Measurements from ENCODE around the gene LPCAT2.
A peak's percentile ranks its signal among the peaks of the same experiment; 100 is the strongest.

Gene LPCAT2, protein sequence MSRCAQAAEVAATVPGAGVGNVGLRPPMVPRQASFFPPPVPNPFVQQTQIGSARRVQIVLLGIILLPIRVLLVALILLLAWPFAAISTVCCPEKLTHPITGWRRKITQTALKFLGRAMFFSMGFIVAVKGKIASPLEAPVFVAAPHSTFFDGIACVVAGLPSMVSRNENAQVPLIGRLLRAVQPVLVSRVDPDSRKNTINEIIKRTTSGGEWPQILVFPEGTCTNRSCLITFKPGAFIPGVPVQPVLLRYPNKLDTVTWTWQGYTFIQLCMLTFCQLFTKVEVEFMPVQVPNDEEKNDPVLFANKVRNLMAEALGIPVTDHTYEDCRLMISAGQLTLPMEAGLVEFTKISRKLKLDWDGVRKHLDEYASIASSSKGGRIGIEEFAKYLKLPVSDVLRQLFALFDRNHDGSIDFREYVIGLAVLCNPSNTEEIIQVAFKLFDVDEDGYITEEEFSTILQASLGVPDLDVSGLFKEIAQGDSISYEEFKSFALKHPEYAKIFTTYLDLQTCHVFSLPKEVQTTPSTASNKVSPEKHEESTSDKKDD

DNA sequence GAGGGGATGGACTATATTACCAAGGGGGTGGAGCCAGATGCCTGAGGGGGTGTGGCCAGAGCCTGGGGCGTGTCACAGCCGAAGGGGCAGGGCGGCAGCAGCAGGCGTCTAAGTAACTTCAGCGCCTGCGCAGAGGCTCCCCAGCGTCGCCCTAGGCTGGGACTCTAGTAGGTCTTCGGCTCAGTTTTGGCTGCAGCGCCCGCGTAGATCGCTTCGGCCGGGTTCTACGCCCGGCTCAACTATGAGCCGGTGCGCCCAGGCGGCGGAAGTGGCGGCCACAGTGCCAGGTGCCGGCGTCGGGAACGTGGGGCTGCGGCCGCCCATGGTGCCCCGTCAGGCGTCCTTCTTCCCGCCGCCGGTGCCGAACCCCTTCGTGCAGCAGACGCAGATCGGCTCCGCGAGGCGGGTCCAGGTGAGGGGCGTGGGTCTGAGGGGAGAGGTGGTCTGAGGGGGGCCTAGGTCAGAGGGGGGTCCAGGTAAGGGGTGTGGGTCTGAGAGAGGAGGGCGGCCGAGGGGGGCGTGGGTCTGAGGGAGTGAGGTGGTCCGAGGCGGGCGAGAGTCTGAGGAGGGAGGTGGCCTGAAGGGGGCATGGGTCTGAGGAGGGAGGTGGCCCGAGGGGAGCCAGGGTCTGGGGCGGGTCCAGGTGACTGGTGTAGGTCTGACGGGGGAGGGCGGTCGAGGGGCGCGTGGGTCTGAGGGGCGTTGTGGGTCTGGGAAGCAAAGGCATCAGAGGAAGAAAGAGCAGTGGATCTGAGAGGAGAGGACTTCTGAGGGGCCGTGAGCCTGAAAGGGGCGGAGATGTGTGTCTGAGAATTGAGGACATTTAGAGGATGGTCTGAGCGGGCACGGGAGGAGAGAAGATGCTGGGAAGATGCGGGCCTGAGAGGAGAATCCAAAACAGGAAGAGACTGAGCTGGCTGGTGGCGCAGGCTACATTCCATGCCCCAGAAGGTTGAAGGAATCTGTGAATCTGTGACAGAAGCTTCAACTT is at the start of gene LPCAT2:
Gene LPCAT2 (plus strand): TSS at position 132 of the 991 bp plus-strand sequence. CDS start 110 bp downstream, at position 242.
- no peak for DNase-seq

DNA sequence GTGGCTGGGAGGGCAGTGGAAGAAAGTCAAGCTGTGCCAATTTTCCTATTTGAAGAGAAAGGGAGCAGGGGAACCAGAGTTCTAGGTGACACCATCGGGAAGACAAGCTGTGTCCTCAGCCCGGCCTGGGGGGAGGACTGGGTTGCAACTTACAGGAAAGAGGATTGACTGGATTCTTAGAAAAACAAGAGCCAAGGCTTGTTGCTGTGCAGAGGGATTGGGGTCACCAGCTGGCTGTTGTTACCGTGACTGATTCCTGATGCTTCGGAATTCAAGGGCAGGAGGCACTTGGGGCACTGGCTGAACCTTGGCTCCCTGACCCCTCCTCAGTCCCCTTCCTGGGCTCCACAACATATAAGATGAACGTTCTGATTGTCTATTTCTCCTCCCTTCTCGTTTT is 46.6 kb upstream of the LPCAT2 start:
- no peak for DNase-seq

DNA sequence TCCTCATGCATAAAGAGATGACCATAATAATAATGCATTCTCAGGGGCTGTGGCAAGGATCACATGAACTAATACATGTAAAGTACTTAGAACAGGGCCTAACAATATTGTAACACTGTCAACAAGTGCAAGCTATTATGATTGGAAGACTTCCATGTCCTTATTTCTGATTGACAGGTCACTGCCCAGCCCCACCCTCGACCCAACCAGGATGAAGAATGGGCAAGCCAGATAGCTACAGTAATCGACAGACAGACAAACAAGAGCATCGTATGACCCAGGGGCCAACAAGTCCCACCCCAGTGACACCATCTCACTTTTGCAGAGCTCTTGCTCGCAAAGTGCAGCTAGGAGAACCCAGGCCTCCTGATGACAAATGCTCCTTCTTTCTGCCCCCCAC is 44.5 kb upstream of the LPCAT2 start:
- DNase-seq: no peak

DNA sequence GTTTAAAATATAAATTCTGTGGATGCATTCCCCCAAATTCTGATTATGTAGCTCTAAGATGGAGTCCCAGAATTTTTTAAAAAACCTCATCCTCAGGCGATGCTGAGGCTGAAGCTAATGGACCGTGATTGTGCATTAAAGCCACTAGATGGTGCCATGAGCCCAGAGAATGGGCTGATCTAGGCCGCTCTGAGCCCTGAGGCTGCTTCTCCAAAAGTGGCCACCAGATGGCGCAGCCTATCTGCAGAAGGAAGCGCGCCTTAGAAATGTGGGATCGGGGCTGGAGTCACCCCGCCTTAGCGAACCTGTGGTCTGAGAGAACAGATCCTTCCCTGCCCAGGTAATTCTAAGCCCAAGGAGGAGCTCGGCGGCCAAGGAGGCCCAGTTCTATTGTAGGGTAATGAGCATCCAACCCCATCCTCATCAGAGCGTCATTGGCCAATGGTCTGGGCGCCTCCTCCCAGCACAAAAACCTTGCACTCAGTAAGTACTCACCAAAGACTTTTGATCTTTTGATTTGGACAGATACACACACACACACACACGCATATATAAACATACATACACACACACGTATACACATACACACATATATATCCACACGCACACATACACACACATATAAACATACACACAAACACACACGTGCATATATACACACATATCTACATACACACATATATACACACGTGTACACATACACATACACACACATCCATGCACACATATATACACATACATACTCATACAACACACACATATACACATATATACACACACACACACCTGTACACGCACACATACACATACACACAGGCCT is 43.6 kb upstream of the LPCAT2 start:
- DNase-seq: peak; percentile 79

DNA sequence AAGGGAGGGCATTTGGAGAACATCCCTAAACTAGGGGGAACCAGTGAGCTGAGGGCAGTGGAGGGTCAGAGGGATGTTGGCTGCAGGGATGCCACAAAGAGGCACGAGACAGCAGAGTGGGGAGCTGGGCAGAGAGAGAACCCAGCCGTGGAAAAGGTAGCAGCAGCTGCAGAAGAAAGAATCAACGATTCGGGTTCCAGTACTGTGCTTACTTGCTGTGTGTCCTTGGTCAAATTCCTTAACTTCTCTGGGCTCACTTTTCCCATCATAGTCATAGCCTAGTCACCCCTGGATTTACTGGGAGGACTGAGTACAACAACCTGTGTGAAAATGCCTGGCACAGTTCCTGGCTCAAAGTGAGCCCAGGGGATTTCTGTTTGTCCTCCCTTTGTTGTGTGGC is 42.7 kb upstream of the LPCAT2 start:
- DNase-seq: no peak

DNA sequence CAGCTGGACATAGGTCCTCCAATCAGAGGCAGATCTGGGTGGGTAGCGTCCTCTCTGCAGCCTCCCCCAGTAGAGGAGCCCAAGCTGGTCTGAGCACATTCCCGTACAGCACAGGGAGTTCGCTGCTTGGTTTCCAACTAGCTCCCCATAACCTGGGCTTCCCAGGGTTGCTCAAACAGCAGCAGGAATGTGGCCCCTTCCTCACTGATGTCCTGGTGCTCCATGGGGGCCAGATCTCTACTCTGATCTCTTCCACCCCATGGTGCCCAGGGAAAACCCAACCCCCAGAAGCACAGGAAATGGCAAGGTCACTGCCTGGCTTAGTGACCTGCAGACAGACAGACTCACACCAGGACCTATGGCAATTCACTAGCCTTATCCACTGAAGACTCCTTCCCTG is 41.0 kb upstream of the LPCAT2 start:
- DNase-seq: no peak

DNA sequence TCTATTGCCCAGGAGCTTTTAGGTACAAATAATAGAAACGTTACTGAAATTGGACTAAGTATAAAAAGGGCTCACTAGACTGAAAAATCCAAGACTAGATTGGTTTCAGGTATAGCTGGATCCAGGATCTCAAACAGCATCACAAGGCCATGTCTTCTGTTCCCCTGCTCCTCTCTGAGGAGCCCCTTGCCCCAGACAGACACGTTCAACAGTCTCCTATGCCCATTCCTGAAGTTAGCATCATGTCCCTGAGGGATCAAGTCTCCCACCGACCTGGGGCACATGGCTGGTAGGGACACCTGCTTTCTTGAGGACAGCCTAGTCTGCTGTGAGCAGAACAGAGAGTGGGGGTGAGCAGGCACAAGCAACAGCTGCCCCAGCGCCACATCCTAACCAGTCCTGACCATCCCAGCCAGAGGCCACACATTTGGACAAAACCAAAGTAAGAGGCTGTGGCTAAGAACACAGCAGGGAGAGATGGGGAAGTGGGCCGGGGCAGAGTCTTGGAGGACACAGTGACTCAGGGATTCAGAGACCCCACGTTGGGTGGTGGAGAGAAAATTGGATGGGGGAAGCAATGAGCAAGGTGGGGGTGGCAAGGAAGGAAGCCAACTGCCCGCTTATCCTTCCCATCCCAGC is 40.4 kb upstream of the LPCAT2 start:
- no peak for DNase-seq

DNA sequence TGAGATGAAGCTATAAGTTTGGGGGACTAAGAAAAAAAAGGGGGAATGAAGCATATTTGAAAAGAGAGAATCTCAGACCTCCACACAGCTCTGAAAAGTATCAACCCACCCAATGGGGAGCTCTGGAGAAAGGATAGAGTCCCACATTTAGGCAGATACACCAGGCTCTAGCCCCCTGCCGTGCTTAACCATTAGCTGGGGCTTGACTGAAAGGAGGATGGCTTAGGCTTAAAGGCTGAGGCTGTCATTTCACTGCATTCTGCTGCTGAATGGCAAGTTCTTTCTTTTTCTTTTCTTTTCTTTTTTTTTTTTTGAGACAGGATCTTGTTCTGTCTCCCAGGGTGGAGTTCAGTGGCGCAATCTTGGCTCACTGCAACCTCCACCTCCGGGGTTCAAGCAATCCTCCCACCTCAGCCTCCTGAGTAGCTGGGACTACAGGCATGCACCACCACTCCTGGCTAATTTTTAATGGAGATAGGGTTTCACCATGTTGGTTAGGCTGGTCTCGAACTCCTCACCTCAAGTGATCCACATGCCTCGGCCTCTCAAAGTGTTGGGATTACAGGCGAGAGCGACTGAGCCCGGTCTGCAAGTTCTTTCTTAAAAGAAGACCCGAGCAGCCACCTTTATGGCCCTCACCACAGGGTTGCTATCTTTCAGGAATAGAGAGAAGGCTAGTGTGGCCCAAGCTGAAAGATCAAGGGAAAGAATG is 38.9 kb upstream of the LPCAT2 start:
- DNase-seq: no peak

DNA sequence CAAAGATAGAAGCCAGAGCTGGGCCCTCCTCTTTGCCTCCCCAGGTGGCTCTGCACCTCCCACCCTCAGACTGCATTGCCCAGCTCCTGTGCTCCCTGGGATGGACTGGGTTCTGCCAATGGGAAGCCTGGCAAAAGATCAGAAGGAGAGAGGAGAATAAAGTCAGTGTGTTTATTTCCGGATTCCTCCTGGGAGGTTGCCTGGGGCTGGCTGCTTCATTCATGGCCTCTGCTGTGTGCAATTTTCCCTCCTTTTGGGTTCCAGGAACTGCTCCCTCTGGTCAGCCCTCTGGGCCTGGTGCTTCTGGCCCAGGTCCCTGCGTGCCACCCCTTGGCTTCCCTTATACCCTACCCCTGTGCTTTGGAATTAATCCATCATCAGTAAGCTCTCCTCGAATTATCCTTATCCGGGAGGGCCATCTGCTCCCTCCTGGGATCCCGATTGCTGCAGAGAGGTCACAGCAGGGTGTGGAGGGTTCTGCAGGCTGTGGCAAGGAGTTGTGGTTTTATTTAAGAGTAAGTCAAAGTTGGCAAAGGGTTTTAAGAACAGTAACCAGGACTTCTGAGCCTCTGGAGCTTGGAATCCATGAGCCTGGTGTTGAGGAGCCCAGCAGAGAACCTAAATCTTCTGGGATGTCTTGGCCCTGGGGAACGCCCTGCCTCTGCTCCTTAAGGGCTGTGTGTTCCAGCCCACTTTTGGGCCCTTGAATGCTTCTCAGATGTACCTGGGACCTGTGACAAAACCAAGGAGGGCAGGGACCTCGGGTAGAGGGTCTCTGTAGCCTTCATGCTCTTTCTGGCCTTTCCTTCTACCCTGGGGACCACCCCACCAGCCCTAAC is 38.1 kb upstream of the LPCAT2 start:
- no peak for DNase-seq

DNA sequence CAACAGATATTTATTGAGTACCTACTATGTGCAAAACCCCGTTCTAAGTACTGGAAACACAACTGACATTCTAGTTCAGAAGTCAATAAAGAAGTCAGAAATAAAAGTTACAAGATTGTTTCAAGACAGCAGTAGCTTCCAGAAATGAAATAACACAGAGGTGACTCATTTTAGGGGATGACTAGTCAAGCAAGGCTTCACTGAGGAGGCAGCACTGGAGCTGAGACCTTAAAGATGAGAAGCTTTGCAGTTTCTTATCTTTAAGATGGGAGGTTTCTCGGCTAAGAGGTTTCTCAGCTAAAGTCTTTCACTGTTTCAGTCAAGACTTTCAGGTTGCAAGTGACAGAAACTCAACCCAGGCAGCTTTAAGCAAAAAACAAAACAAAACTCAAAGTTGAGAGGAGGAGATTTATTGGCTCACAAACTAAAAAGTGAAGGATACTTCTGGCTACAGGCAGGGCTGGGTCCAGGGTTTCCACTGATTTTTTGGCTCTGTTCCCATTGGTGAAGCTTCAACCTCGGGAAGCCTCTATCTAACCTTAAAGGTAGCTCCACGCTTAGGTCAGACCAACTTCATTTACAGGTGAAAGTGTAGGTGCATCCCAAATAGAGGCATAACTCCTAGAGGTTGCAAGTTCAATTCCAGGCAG is 37.3 kb upstream of the LPCAT2 start:
- no peak for DNase-seq

DNA sequence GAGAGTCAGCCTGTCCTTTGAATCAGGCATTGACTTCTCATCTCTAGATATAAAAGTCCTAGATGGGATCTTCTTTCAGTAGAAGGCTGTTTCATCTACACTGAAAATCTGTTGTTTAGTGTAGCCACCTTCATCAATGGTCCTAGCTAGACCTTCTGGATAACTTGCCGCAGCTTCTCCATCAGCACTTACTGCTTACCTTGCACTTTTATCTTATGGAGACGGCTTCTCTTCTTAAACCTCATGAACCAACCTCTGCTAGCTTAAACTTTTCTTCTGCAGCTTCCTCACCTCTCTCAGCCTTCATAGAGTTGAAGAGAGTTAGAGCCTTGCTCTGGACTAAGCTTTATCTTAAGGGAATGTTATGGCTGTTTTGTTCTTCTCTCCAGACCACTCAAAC is 35.3 kb upstream of the LPCAT2 start:
- no peak for DNase-seq

DNA sequence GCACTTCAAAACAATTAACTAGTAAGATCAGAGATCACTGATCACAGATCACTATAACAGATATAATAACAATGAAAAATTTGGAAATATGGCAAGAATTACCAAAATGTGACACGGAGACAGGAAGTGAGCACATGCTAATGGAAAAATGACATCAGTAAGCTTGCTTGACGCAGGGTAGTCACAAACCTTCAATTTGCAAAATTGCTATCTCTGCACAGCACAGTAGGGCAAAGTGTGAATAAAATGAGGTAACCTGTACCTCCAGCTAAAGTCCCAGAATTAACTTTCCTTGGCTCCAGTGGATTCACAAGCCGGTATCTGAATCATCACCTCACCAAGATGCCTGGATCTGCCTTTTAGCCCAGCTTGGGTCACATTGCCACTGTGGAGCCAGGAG is 34.1 kb upstream of the LPCAT2 start:
- DNase-seq: no peak

DNA sequence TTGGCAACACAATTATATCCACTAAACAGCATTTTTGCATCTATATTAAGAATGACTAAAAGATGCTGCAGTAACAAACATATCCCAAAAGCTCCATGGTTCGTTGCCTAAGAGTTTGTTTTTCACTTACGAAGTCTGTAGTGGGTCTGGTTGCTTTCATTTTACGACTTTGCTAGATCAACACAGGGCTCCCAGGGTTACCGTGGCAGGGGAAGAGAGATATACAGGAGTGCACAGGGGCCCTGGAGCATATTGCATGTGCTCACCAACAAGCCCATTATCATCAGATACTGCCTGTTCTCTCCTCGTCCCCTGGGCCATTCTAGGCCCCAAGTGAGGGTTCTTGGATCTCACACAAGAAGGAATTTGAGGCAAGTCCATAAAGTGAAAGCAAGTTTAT is 33.0 kb upstream of the LPCAT2 start:
- no peak for DNase-seq

DNA sequence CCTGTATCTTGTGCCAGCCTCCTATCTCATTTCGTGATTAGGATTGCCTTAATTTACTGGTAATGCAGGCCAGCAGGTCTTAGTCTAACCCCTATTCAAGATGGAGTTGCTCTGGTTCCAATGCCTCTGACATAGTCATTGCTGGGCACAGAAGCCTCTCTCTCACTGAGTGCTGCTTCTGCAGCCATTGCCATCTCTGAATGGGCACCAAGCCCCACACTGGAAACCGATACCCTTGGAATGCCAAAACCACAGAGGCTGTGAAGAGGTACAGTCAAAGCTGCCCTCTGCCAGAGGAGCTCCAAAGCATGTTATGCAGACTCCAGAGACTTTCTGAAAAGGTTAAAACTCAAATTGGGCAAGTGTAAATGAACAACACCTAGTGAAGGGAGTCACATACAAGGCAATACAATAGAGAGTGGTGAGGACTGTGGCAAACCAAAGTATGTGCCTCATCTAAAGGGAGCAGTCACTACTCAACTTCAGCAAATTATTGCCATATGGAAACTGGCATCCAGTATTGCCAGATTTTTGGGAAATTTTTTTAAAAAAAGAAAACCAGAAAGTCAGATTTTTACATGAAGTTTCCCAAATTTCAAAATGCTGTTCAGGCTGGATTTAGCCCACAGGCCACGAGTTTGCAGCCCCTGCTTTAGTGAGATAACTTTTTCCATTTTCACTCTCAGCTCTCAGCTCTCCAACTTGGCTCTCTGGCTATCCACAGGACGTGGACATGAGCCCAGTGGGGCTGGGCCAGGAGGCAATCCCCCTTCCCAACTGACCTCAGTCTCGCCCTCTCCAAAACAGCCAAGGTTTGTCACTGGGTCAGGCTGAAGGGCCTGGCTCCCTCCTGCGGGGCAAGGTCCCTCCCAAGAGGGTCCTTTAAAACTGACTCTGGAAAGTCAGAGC is 32.0 kb upstream of the LPCAT2 start:
- DNase-seq: no peak

DNA sequence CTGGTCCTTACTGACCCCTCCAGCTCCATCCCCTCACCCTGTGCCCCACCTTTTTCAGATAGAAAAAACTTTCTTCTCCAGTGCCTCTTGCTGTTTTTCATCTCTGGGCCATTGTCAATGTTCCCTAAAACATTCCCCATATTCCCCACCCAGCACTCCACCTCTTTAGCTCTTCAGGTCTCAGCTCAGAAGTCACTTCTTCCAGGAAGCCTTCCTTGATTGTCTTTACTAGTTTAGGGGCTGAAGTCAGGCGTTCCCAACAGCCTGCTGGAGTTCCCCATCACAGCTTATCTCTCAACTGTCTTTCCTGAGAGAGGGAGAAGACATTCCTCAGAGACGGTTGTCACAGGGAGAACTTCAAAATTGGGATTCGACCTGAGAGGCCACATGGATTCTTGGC is 31.1 kb upstream of the LPCAT2 start:
- DNase-seq: no peak

DNA sequence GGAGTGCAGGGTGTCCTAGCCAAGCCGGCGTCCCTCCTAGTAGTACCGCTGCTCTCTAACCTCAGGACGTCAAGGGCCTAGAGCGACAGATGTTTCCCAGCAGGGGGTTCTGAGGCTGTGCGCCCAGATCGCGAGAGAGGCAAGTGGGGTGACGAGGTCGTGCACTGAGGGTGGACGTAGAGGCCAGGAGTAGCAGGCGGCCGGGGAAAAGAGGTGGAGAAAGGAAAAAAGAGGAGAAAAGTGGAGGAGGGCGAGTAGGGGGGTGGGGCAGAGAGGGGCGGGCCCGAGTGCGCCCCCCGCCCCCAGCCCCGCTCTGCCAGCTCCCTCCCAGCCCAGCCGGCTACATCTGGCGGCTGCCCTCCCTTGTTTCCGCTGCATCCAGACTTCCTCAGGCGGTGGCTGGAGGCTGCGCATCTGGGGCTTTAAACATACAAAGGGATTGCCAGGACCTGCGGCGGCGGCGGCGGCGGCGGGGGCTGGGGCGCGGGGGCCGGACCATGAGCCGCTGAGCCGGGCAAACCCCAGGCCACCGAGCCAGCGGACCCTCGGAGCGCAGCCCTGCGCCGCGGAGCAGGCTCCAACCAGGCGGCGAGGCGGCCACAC is 29.9 kb upstream of the LPCAT2 start, which contains the start of gene MMP2:
Gene MMP2 (plus strand): TSS at position 372 of the 603 bp plus-strand sequence. CDS start 282 bp downstream, outside the sequence.
- no peak for DNase-seq

DNA sequence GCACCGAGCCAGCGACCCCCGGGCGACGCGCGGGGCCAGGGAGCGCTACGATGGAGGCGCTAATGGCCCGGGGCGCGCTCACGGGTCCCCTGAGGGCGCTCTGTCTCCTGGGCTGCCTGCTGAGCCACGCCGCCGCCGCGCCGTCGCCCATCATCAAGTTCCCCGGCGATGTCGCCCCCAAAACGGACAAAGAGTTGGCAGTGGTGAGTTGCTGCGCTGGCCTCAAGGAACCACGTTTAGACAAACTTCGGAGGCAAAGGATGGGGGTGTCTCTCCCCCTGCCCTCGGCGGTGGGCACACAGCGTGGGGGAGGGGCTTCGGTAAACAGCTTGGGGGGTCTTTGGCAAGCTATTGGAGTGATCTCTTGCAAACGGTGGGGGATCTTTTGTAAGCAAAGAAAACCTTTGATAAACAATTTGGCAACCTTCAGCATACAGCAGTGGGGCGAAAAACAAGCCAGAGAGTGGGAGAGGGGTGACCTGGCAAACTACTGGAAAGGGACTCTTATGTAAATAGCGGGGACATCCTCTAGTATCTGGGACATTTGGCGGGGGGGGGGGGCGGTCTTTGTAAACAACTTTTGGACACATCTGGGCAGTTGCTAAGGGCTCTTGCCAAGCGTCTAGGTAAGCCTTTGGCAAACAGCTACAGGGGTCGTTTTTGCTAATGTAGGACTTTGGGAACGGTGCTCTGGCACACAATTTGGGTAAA is 29.3 kb upstream of the LPCAT2 start:
- DNase-seq: no peak

DNA sequence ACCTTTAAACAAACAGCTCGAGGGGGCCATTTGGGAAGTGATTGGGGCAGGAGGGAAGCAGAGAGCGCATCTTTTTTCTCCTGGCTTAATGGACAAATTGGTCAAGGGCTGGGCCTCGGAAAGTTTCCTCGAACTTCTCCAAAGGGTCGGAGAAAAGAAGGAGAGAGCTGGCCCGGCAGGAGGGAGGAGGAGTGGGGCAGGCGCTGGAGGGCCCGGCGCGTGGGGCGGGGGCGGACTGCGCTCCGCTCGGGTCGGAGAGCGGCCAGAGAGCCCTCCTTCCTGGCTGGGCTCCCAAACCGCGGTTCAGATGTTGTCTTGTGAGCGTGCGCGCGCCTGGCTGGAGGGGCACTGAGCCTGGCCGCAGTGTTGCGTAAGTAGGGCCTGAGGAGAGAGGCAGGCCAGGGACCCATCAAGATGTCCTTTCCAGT is 28.6 kb upstream of the LPCAT2 start:
- no peak for DNase-seq
